Right ventricle myocardium superior (tissue), 1 donor: ENCODE data around the gene AAK1. TPM values are rescaled to one million over a fixed set of nuclear protein-coding genes. Genes with fewer than 3 reads are reported as not detected.
"Not testable (repeated sequence)": the region's sequence is repeated elsewhere in the genome, so short reads cannot be mapped to it uniquely, and the experiment has no call there.

Source experiments
- ATAC-seq: fragments of 200-7000 bp; cut with Tn5 transposase; one replicate; pipeline ENCODE4 v1.9.1; 2020; ENCODE audit warnings: mild to moderate bottlenecking; ENCODE audit not compliant: poor library complexity
- DNase-seq: peaks from one replicate; pipeline ENCODE4 v3.0.0-alpha.2; 2020
- intact Hi-C: fragments of 100-400 bp; cut with DNase I; formaldehyde crosslinking; loops from one replicate; pipeline ENCODE4 v1.11.2; 2022
- total RNA-seq: library from RNA; stranded (reverse); fragmentation: NEBNext Ultra II Directional; extraction: Animal tissue kit (Norgen Biotek cat#: 25700); gene quantifications from one replicate; pipeline ENCODE4 v1.2.1, GENCODE V29; 2021
- donor health status: DM: no; HTN: yes; CAD: no; lungs with severe emphysema.

The AAK1 gene
- total RNA-seq, 1 donor from 2014 or later: 87.2 TPM

- intact Hi-C loops: no loop called here
- DNase-seq (no peak), ATAC-seq (no peak)
Measured at GRCh38 chr2:69456154-69456553, 187.4 kb downstream of the AAK1 start.

DNA sequence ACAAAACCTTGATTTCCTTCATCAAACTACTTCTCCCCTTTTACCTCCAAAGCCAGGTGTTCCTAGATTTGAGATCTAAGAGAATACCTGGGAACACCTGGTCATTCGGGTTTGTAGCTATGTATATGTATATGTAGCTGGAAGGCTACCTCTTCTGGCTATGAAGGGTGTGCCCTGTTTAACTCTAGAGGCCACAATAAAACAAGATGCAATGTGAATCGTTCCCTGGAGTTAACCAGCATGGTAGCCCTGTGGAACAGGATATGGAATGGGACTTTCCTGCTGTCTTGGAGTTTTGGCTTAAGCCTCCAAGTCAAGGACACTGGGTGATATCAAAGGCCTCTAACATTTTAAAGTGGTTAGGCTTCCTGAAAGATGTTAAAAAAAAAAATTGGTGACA, 188.6 kb downstream of the AAK1 start:
- ATAC-seq: no peak

GRCh38 chr2:69453475-69454129, 189.9 kb downstream of the AAK1 start:
- ATAC-seq: no peak
- no peak for DNase-seq
- intact Hi-C loops: no loop called here

More for the DNA sequence above, 188.6 kb downstream of the AAK1 start:
- intact Hi-C loops: no loop called here
- DNase-seq: no peak

- ATAC-seq (no peak), DNase-seq (no peak)
- intact Hi-C loops: no loop called here
Measured at GRCh38 chr2:69452687-69453086, 190.9 kb downstream of the AAK1 start.

- ATAC-seq (no peak), DNase-seq (no peak)
- intact Hi-C loops: no loop called here
Measured at GRCh38 chr2:69450735-69451416, 192.7 kb downstream of the AAK1 start.

GRCh38 chr2:69449906-69450305, 193.6 kb downstream of the AAK1 start:
- DNase-seq (no peak), ATAC-seq (no peak)
- intact Hi-C loops: no loop called here

GRCh38 chr2:69443673-69444072, 199.9 kb downstream of the AAK1 start:
- not testable (repeated sequence) for ATAC-seq, DNase-seq

DNA sequence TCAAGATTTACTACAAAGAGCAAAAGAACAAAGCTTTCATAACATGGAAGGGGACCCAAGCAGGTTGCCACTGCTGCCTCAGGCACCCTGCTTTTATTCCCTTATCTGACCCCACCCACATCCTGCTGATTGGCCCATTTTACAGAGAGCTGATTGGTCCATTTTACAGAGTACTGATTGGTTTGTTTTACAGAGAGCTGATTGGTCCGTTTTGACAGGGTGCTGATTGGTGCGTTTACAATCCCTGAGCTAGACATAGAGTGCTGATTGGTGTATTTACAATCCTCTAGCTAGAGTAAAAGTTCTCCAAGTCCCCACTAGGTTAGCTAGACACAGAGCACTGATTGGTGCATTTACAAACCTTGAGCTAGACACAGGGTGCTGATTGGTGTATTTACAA, 204.0 kb downstream of the AAK1 start:
- DNase-seq, ATAC-seq, intact Hi-C loops: not testable (repeated sequence)

More at GRCh38 chr2:69443673-69444072, 199.9 kb downstream of the AAK1 start:
- intact Hi-C loops: not testable (repeated sequence)

DNA sequence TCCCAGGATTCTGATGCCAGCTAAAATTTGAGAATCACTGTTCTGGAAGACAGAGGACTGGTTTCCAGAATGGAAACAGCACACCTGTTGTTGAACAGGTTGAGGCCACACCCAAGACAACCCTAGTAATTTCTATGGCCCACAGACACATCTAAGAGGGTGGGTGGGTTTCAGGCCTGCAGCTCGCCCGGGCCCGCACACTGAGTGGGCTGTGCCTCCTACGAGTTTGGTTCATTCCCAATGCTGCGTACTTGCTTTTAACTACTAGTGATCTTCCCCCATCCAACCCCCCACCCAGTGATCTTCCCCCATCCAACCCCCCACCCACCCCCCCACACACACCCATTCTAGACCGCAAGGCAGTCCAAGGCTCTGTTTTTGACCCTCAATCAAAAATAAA, 205.0 kb downstream of the AAK1 start:
- DNase-seq (no peak), ATAC-seq (no peak)
- intact Hi-C loops: no loop called here

DNA sequence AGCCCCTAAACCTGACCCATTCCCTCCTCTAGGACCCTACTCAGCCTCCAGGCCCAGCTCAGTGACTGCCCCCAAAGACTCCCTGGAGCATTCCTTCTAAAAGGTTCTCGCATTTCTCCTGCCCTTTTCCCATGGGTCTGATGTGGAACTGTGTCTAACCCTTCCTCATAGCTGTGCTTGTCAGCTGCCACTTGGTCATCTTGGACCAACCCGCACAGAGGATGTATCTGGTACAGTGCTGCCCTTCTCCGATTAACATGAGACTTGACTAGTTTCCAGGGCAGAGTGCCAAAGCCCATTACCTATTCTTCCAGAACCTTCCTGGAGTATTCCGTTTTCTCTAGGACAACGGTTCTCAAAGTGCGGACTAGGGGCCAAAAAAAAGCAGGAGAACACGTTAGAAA, 205.8 kb downstream of the AAK1 start:
- DNase-seq (no peak), ATAC-seq (peak; percentile 56)
- intact Hi-C loops: no loop called here

DNA sequence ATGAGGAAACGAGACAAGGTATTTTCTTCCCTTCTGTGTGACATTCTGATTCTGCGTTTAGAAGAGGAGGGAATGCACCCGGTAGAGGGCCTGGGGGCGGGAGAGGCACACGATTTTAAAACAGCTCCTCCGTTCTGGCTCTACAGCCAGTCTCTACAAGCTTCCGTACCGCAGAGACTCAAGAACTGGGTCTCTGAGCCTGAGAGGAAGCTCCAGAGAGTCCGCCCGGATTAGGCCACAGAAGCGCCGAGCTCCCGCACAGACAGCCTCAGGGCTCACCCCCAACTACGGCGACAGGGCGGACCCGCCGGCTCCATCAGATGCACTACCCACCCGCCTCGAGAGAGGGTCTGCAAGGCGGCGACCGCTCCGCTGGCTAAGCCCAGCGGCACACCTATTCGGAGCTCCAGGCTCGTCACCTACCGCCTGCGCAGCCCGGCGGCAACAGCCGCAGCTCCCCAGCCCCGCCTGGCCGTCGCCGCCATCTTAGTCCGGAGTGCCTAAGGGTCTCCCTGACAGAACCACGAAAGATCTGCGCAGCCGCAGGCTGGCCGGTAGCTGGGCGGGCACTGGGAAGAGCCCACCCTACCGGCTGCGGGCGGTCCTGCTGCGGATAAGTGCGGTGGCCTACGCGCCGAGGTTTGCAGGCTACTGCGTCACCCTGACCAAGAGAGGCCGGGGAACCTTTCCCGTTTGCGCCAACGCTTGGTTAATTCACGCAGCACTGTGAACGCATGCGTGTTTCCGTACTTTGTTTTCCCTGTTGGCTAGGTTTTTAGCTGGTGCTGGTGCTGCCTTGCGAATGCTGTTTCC, 206.4 kb downstream of the AAK1 start, which contains the start of gene NFU1:
TSS of gene NFU1 (minus strand) at position 498 of the 813 bp plus-strand sequence. CDS start at position 485, 13 bp downstream.
- intact Hi-C loops: no loop called here
- DNase-seq (peak; percentile 96), ATAC-seq (peak; percentile 99)

DNA sequence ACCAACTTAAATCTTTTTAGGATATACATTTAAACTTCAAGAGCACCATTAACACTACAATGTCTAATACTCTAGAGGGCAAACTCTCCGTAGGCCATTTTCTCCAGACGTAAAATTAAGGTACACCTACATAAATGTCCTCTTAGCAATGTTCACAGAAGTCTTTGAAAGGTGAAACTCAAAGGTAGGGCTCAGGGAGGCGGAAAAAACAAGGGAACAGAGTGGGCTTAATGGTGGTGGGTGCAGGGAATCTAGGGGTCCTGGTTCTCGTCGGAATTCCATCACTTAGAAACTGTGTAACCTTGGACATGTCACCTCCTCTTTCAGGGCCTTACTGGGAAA, 207.0 kb downstream of the AAK1 start:
- intact Hi-C loops: no loop called here
- no peak for DNase-seq
- no peak for ATAC-seq

DNA sequence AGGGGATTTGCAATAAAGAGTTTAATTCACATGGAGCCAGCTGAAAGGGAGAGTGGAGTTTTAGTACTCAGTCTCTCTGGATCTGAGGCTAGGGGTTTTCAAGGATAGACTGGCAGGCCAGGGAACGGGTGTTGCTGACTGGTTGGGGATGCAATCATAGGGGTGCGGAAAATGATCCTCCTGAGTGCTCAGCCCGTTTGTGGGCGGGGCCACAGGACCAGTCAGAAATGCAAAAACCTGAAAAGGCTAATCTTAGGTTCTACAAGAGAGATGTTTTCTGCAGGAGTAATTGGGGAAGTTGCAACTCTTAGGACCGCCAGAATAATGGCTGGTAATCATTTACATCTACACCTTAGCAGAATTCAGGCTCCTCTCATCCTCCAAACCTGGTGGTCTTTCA, 208.8 kb downstream of the AAK1 start:
- intact Hi-C loops: no loop called here
- ATAC-seq (no peak), DNase-seq (no peak)

- intact Hi-C loops: no loop called here
- ATAC-seq: no peak
- no peak for DNase-seq
Measured at GRCh38 chr2:69429491-69430183, 213.9 kb downstream of the AAK1 start.

GRCh38 chr2:69428981-69429380, 214.6 kb downstream of the AAK1 start:
- ATAC-seq: no peak
- intact Hi-C loops: no loop called here
- no peak for DNase-seq

DNA sequence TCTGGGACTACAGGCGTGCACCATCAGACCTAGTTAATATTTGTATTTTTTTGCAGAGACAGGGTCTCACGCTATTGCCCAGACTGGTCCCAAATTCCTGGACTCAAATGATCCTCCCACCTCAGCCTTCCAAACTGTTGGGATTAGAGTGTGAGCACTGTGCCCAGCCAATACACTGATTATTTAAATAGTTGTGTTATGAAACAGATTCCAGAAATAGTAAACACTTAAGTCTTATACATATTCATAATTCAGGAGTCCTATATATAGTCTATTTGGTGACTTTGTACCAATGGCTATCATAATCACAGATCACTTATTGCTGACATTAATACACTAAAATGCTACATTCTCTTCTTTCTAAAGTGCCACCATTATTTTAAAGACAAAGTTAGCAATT, 219.1 kb downstream of the AAK1 start:
- ATAC-seq (peak; percentile 78), DNase-seq (no peak)
- intact Hi-C loops: no loop called here

GRCh38 chr2:69422198-69422597, 221.3 kb downstream of the AAK1 start:
- ATAC-seq: no peak
- intact Hi-C loops: no loop called here

DNA sequence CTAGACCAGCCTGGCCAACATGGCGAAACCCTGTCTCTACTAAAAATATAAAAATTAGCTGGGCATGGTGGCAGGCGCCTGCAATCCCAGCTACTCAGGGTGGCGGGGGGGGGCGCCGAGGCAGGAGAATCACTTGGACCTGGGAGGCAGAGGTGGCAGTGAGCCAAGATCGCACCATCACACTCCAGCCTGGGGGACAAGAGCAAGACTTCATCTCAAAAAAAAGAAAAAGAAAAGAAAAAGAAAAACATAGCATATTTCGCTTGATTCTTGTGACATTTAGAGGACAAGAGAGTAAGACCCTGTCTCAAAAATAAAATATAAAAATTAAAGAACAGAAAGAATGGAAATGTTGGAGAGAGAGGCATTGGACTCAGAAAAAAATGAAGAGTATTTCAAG, 224.4 kb downstream of the AAK1 start:
- DNase-seq, intact Hi-C loops, ATAC-seq: not testable (repeated sequence)

More at GRCh38 chr2:69422198-69422597, 221.3 kb downstream of the AAK1 start:
- DNase-seq: no peak

DNA sequence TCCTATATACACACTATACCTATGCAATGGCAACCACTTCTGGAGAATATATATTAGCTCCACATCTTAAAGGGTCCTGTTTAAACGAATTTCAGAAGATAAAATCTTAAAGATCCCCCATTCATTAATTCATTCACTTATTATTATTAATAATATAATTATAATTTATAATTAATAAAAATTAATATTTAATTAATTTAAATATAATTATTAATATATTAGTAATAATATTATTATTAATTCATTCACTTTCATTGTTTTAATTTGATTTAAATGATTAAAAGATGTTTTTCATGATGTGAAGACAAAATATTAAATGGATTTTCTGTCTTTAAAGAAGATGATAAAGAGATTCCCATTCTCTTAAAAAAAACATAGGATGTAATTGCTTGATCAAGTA, 227.4 kb downstream of the AAK1 start:
- no peak for DNase-seq
- intact Hi-C loops: no loop called here
- ATAC-seq: no peak
